GM12878 (cell line): ENCODE results near the gene COL4A2. TPM values are rescaled to one million over a fixed set of nuclear protein-coding genes. Genes with fewer than 3 reads are reported as not detected.

Source experiments
- ATAC-seq: fragments of 200-7000 bp; cut with Tn5 transposase; 3 replicates; pipeline ENCODE4 v1.9.1; 2020; ENCODE audit warnings: mild to moderate bottlenecking, moderate library complexity
- BruUV-seq: library from RNA; stranded (reverse); fragments of 400-500 nt; replicated peaks from 2 replicates; lab custom pipeline; 2021; lab: Mats Ljungman, UMichigan
- CTCF ChIA-PET: fragments of 300-600 bp; sonication (Branson Sonifier 250); formaldehyde crosslinking; extraction: SDS; loops from one replicate; lab custom pipeline; 2021; ENCODE audit warnings: inconsistent platforms; lab: Yijun Ruan, JAX
- POLR2A ChIA-PET: fragments of 350-600 bp; formaldehyde crosslinking; extraction: SDS; loops from one replicate; lab custom pipeline; 2021; ENCODE audit warnings: inconsistent platforms; lab: Charles Lee
- RAD21 ChIA-PET: fragments of 300-600 bp; sonication (Branson Sonifier 250); formaldehyde crosslinking; loops from one replicate; lab custom pipeline; 2023; ENCODE audit warnings: antibody characterized with exemption; ENCODE audit not compliant: unreplicated experiment; lab: Charles Lee
- SMC1A ChIA-PET: fragments of 300-600 bp; sonication (Branson Sonifier 250); formaldehyde crosslinking; loops from one replicate; lab custom pipeline; 2023; ENCODE audit not compliant: unreplicated experiment, uncharacterized antibody; lab: Charles Lee
- DNase-seq: peaks from one replicate; pipeline ENCODE4 v3.0.0-alpha.2; 2011; ENCODE audit warnings: low read depth, low spot score
- FAIRE-seq: peaks from 3 replicates; lab custom pipeline; 2011; peaks lifted over from hg19 to GRCh38; lab: Jason Lieb, UNC
- H2AFZ ChIP-seq: 2 replicates; pipeline ENCODE4 v1.6.0; 2011; ENCODE audit warnings: low read depth, low read length, control low read depth; ENCODE audit not compliant: control insufficient read depth
- H3K27ac ChIP-seq: 2 replicates; pipeline ENCODE4 v1.5.1; 2011; ENCODE audit warnings: control low read depth; ENCODE audit not compliant: control insufficient read depth, insufficient read depth
- H3K27me3 ChIP-seq, 2 experiments: replicated peaks in 1 of 2; 2 replicates each; pipeline versions ENCODE4 v1.6.0 to v1.6.1; 2011; ENCODE audit warnings: low read length in 1 of 2; ENCODE audit not compliant: control insufficient read depth in 2 of 2, insufficient read depth in 2 of 2
- H3K36me3 ChIP-seq, 2 experiments: 2 replicates each; pipeline ENCODE4 v1.5.1; 2011; ENCODE audit warnings: low read length in 1 of 2; ENCODE audit not compliant: control insufficient read depth in 2 of 2, insufficient read depth in 2 of 2
- H3K4me1 ChIP-seq: 2 replicates; pipeline ENCODE4 v1.6.1; 2011; ENCODE audit warnings: mild to moderate bottlenecking, low read length, moderate library complexity, mixed read lengths; ENCODE audit not compliant: control insufficient read depth, insufficient read depth
- H3K4me2 ChIP-seq: 2 replicates; pipeline ENCODE4 v1.6.0; 2011; ENCODE audit warnings: control low read depth; ENCODE audit not compliant: control insufficient read depth, insufficient read depth
- H3K4me3 ChIP-seq: fragments of 200-600 bp; sonication (generic); 2 replicates; pipeline ENCODE4 v1.5.1; 2016
- H3K79me2 ChIP-seq: 2 replicates; pipeline ENCODE4 v1.6.0; 2011; ENCODE audit warnings: low read length; ENCODE audit not compliant: control insufficient read depth, insufficient read depth
- H3K9ac ChIP-seq: 2 replicates; pipeline ENCODE4 v1.8.0; 2011; ENCODE audit warnings: low read length, control low read depth, mixed read lengths; ENCODE audit not compliant: control insufficient read depth, insufficient read depth
- H3K9me3 ChIP-seq: replicated peaks from 3 replicates; pipeline ENCODE4 v1.5.1; 2011; ENCODE audit warnings: mild to moderate bottlenecking, low read length; ENCODE audit not compliant: control insufficient read depth, insufficient read depth
- H4K20me1 ChIP-seq: 2 replicates; pipeline ENCODE4 v1.6.0; 2011; ENCODE audit not compliant: control insufficient read depth, insufficient read depth
- ATF7 ChIP-seq: fragments of 450-650 bp; IDR thresholded peaks from 2 replicates; pipeline ENCODE4 v1.6.1; 2016; ENCODE audit warnings: low read depth, mild to moderate bottlenecking
- CEBPB ChIP-seq, 2 experiments: fragments of 150-350 bp in 1 of 2; IDR thresholded peaks; 2 replicates each; pipeline ENCODE4 v1.6.1; 2012 to 2014; ENCODE audit warnings: low read depth in 2 of 2, low read length in 2 of 2, borderline replicate concordance in 1 of 2, inconsistent platforms in 1 of 2
- CREM ChIP-seq: IDR thresholded peaks from 2 replicates; pipeline ENCODE4 v1.6.1; 2014; ENCODE audit warnings: antibody characterized with exemption, low read depth
- EGR1 ChIP-seq, 2 experiments: IDR thresholded peaks; 1 replicate in 1 of 2; 2 replicates in 1 of 2; pipeline ENCODE4 v1.6.1; 2011 to 2012; ENCODE audit warnings: low read depth in 2 of 2, low read length in 2 of 2, borderline replicate concordance in 1 of 2, mild to moderate bottlenecking in 1 of 2, moderate library complexity in 1 of 2
- IRF3 ChIP-seq: fragments of 450-650 bp; IDR thresholded peaks from 2 replicates; pipeline ENCODE4 v1.6.1; 2014; ENCODE audit warnings: mild to moderate bottlenecking
- KAT2A ChIP-seq: conservative IDR thresholded peaks from 2 replicates; pipeline ENCODE4 v1.6.1; 2011; ENCODE audit warnings: low read depth, low read length; ENCODE audit not compliant: control insufficient read depth
- MAX ChIP-seq: IDR thresholded peaks from 2 replicates; pipeline ENCODE4 v1.6.1; 2012; ENCODE audit warnings: low read depth, low read length, improper control_type of control experiment
- MYB ChIP-seq: fragments of 150-350 bp; IDR thresholded peaks from 2 replicates; pipeline ENCODE4 v1.6.1; 2014; ENCODE audit warnings: mild to moderate bottlenecking, low read depth, low read length, borderline replicate concordance
- MYC ChIP-seq: IDR thresholded peaks from 2 replicates; pipeline ENCODE4 v1.6.1; 2011; ENCODE audit warnings: mild to moderate bottlenecking, low read length, moderate library complexity, inconsistent platforms; ENCODE audit not compliant: insufficient read depth, insufficient replicate concordance, insufficient read length, severe bottlenecking
- NBN ChIP-seq: fragments of 450-650 bp; IDR thresholded peaks from 2 replicates; pipeline ENCODE4 v1.6.1; 2016
- NR2C2 ChIP-seq: IDR thresholded peaks from 2 replicates; pipeline ENCODE4 v1.6.1; 2011; ENCODE audit warnings: borderline replicate concordance, low read depth; ENCODE audit not compliant: control insufficient read depth, insufficient read length
- TAF1 ChIP-seq: IDR thresholded peaks from 2 replicates; pipeline ENCODE4 v1.6.1; 2011; ENCODE audit warnings: mild to moderate bottlenecking, low read depth, low read length, borderline replicate concordance
- ZNF24 ChIP-seq: fragments of 450-650 bp; IDR thresholded peaks from 2 replicates; pipeline ENCODE4 v1.6.1; 2017; ENCODE audit warnings: antibody characterized with exemption, mild to moderate bottlenecking
- ZNF384 ChIP-seq: IDR thresholded peaks from 2 replicates; pipeline ENCODE4 v1.6.1; 2012; ENCODE audit warnings: low read depth, mild to moderate bottlenecking, low read length, improper control_type of control experiment, borderline replicate concordance
- WGBS: methylation state at CpG from one replicate; pipeline ENCODE4 v1.1.6; 2016; ENCODE audit warnings: low lambda C conversion rate; ENCODE audit not compliant: insufficient replicate concordance, insufficient coverage; ENCODE audit errors: missing lambda C conversion rate; 5-methylcytosine and 5-hydroxymethylcytosine counted together
- in situ Hi-C: fragments of 300-500 bp; cut with MboI; formaldehyde crosslinking; loops from 9 replicates; pipeline ENCODE4 v1.14.3; 2018; ENCODE audit warnings: mixed read lengths
- intact Hi-C: fragments of 100-400 bp; cut with micrococcal nuclease; formaldehyde crosslinking; loops from one replicate; pipeline ENCODE4 v1.14.2; 2022; ENCODE audit not compliant: unreplicated experiment
- polyA plus RNA-seq, 11 experiments: library from polyadenylated mRNA; depleted of rRNA in 4 of 11; unstranded in 6 of 11; stranded (reverse) in 5 of 11; fragments of >200 nt; fragmentation: Nextera tagmentation in 4 of 11; fragmentation: Illumina TruSeq in 1 of 11; extraction: Ambion mirVana in 4 of 11; extraction: Trizol in 1 of 11; gene quantifications; 1 replicate in 1 of 11; 2 replicates in 10 of 11; pipeline versions ENCODE4 v1.2.1 to v1.2.3, GENCODE V29; 2011 to 2016; ENCODE audit warnings: inconsistent platforms in 2 of 11, missing spikeins in 2 of 11, low read depth in 1 of 11
- total RNA-seq, 4 experiments: library from RNA; depleted of rRNA in 3 of 4; stranded (reverse); fragments of >200 nt in 3 of 4; fragmentation: Illumina TruSeq in 1 of 4; extraction: Trizol in 1 of 4; gene quantifications; 2 replicates each; pipeline versions ENCODE4 v1.2.1 to v1.2.3, GENCODE V29; 2013 to 2021

COL4A2 gene
- total and polyA plus RNA-seq, 10 of the 15 experiments (the other 5 are each of a cell fraction or from before 2014, with no cell fraction given) = 0.16 to 1.6 (median 0.62) TPM; not detected in 3

GRCh38 chr13:110469597-110469996 lies 162.5 kb downstream of the COL4A2 start:
- Histone ChIP-seq H3K4me1 (peaks cover 30% of the 10 kb centered on the region), H3K27me3 (no peaks in the 10 kb centered on the region), H3K4me3 (no peak overlapping the region), H3K9me3 (no peaks in the 10 kb centered on the region), H4K20me1 (no peaks in the 10 kb centered on the region), H2AFZ (no peak overlapping the region), H3K79me2 (no peaks in the 10 kb centered on the region), H3K9ac (no peak overlapping the region), H3K27ac (no peak overlapping the region), H3K4me2 (no peak overlapping the region), H3K36me3 (no peaks in the 10 kb centered on the region)
- in situ Hi-C loops (no loop called here), intact Hi-C loops (no loop called here)
- no peak for ATAC-seq
- ChIA-PET POLR2A (interaction anchor here (0.5 kb wide), 1 partner anchor 67 kb away, joined by 6 read pairs; no protein-coding TSS in a partner anchor), SMC1A (interaction anchor here (0.6 to 0.8 kb wide), 2 partner anchors 57 to 239 kb away, joined by 3 to 5 read pairs; no protein-coding TSS in a partner anchor), RAD21 (interaction anchor here (0.7 to 1.3 kb wide), 3 partner anchors 14 to 99 kb away, joined by 3 to 5 read pairs (median 3); no protein-coding TSS in a partner anchor), CTCF (interaction anchor here (1.2 kb wide), 1 partner anchor 14 kb away, joined by 11 read pairs; no protein-coding TSS in a partner anchor)
- no peak for DNase-seq
- TF ChIP-seq KAT2A (no peak), ATF7 (no peak), ZNF24 (no peak), CREM (no peak), NBN (no peak), NR2C2 (no peak), MYC (no peak), IRF3 (no peak), TAF1 (no peak), ZNF384 (no peak), CEBPB (IDR thresholded peaks at IDR 0.05; ENCODE audit: borderline replicate concordance in 1 of 2, low read depth in 2 of 2, low read length in 2 of 2) (no peak), EGR1 (IDR thresholded peaks at IDR 0.05; ENCODE audit: borderline replicate concordance in 1 of 2, low read depth in 2 of 2, low read length in 2 of 2) (no peak), MAX (no peak), MYB (no peak)
- no TSS peak for BruUV-seq
- 56% methylated on average over 3 of the region's 5 CpGs for WGBS
- FAIRE-seq = no peak
